Upper lobe of left lung (tissue), 6 donors: ENCODE data around the gene ADAM22. TPM values are rescaled to one million over a fixed set of nuclear protein-coding genes. Genes with fewer than 3 reads are reported as not detected.

Experiments
- ATAC-seq, 2 donors: fragments of 200-7000 bp; cut with Tn5 transposase; one replicate each; pipeline ENCODE4 v1.9.1; 2022; ENCODE audit warnings: mild to moderate bottlenecking in 2 of 2, moderate library complexity in 2 of 2; ENCODE audit not compliant: low FRiP score in 2 of 2
- DNase-seq, 2 donors: peaks; one replicate each; pipeline ENCODE4 v3.0.0-alpha.2; 2019 to 2020
- H3K27ac ChIP-seq, 4 donors: fragments of 200-600 bp; sonication (generic); one replicate each; pipeline ENCODE4 v1.5.1; 2016 to 2019
- H3K27me3 ChIP-seq, 4 donors: fragments of 200-600 bp; sonication (generic); one replicate each; pipeline ENCODE4 v1.5.1; 2017 to 2019
- H3K36me3 ChIP-seq, 4 donors: fragments of 200-600 bp; sonication (generic); one replicate each; pipeline ENCODE4 v1.5.1; 2016 to 2019
- H3K4me1 ChIP-seq, 4 donors: fragments of 200-600 bp; sonication (generic); one replicate each; pipeline ENCODE4 v1.5.1; 2018 to 2019
- H3K4me3 ChIP-seq, 4 donors: fragments of 200-600 bp; sonication (generic); one replicate each; pipeline ENCODE4 v1.5.1; 2017 to 2019; ENCODE audit warnings: mild to moderate bottlenecking in 2 of 4, moderate library complexity in 1 of 4
- H3K9me3 ChIP-seq, 4 donors: fragments of 200-600 bp; sonication (generic); one replicate each; pipeline ENCODE4 v1.5.1; 2018 to 2019
- EP300 ChIP-seq, 4 donors: sonication (generic); formaldehyde crosslinking; IDR thresholded peaks; one replicate each; pipeline ENCODE4 v1.5.1; 2017; ENCODE audit warnings: antibody characterized with exemption in 4 of 4, control low read depth in 2 of 4
- POLR2A ChIP-seq, 4 donors: fragments of 450-650 bp; IDR thresholded peaks; one replicate each; pipeline ENCODE4 v1.5.1; 2016 to 2017; ENCODE audit warnings: antibody characterized with exemption in 4 of 4, mild to moderate bottlenecking in 2 of 4
- POLR2AphosphoS5 ChIP-seq, 2 donors: sonication (generic); formaldehyde crosslinking; IDR thresholded peaks; one replicate each; pipeline ENCODE4 v1.5.1; 2017; ENCODE audit warnings: antibody characterized with exemption in 2 of 2
- WGBS, 2 donors: methylation state at CpG; one replicate each; pipeline ENCODE4 v1.1.5; 2017 to 2018; 5-methylcytosine and 5-hydroxymethylcytosine counted together
- total RNA-seq, 6 donors: library from RNA; depleted of rRNA in 4 of 6; stranded (reverse); fragments of >200 nt in 4 of 6; gene quantifications; one replicate each; pipeline versions ENCODE4 v1.1.0 to v1.2.1, GENCODE V29; 2016 to 2021
- TF ChIP-seq, protein P1 (sequence below), 6 experiments: fragments of 450-650 bp in 4 of 6; fragments of 200-600 bp in 2 of 6; sonication (generic) in 2 of 6; IDR thresholded peaks; one replicate each; pipeline ENCODE4 v1.5.1; 2016 to 2019; ENCODE audit warnings: antibody characterized with exemption in 6 of 6
- donor health status: DM: no; HTN: no; CAD: no; lungs with moderate emphysema.
- donor health status: DM: no; HTN: yes; CAD: no; lungs with severe emphysema.

The ADAM22 gene
- total RNA-seq, 6 donors from 2014 or later, result 0.69 to 3.2 (median 2.0) TPM

GRCh38 chr7:88062238-88062637, 128.2 kb downstream of the ADAM22 start:
- ATAC-seq (no peak), DNase-seq (no peak)
- no peak overlapping the region for H3K4me3 ChIP-seq
- H3K36me3 ChIP-seq, result no peaks in the 10 kb centered on the region
- no peaks in the 10 kb centered on the region for H3K27me3 ChIP-seq
- no peak overlapping the region for H3K27ac ChIP-seq
- no peaks in the 10 kb centered on the region for H3K4me1 ChIP-seq
- H3K9me3 ChIP-seq, result no peaks in the 10 kb centered on the region
- TF ChIP-seq POLR2A (IDR thresholded peaks at IDR 0.05), result no peak
- TF ChIP-seq EP300 (IDR thresholded peaks at IDR 0.05), result no peak
- TF ChIP-seq, protein P1, sequence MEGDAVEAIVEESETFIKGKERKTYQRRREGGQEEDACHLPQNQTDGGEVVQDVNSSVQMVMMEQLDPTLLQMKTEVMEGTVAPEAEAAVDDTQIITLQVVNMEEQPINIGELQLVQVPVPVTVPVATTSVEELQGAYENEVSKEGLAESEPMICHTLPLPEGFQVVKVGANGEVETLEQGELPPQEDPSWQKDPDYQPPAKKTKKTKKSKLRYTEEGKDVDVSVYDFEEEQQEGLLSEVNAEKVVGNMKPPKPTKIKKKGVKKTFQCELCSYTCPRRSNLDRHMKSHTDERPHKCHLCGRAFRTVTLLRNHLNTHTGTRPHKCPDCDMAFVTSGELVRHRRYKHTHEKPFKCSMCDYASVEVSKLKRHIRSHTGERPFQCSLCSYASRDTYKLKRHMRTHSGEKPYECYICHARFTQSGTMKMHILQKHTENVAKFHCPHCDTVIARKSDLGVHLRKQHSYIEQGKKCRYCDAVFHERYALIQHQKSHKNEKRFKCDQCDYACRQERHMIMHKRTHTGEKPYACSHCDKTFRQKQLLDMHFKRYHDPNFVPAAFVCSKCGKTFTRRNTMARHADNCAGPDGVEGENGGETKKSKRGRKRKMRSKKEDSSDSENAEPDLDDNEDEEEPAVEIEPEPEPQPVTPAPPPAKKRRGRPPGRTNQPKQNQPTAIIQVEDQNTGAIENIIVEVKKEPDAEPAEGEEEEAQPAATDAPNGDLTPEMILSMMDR (IDR thresholded peaks at IDR 0.05), result no peak
- no peak for TF ChIP-seq POLR2AphosphoS5 (IDR thresholded peaks at IDR 0.05)

- Histone ChIP-seq H3K4me3 (no peak overlapping the region), H3K9me3 (no peaks in the 10 kb centered on the region), H3K4me1 (no peaks in the 10 kb centered on the region), H3K27ac (no peak overlapping the region), H3K27me3 (no peaks in the 10 kb centered on the region), H3K36me3 (no peaks in the 10 kb centered on the region)
- TF ChIP-seq, protein P1 (IDR thresholded peaks at IDR 0.05), result no peak
- TF ChIP-seq EP300 (IDR thresholded peaks at IDR 0.05) (no peak), POLR2AphosphoS5 (IDR thresholded peaks at IDR 0.05) (no peak), POLR2A (IDR thresholded peaks at IDR 0.05) (no peak)
- WGBS, 2 donors, result 87 to 94% methylated on average over 1 of the region's 1 CpG
- ATAC-seq (no peak), DNase-seq (no peak)
Observed at GRCh38 chr7:88069093-88069492, 135.0 kb downstream of the ADAM22 start.

DNA sequence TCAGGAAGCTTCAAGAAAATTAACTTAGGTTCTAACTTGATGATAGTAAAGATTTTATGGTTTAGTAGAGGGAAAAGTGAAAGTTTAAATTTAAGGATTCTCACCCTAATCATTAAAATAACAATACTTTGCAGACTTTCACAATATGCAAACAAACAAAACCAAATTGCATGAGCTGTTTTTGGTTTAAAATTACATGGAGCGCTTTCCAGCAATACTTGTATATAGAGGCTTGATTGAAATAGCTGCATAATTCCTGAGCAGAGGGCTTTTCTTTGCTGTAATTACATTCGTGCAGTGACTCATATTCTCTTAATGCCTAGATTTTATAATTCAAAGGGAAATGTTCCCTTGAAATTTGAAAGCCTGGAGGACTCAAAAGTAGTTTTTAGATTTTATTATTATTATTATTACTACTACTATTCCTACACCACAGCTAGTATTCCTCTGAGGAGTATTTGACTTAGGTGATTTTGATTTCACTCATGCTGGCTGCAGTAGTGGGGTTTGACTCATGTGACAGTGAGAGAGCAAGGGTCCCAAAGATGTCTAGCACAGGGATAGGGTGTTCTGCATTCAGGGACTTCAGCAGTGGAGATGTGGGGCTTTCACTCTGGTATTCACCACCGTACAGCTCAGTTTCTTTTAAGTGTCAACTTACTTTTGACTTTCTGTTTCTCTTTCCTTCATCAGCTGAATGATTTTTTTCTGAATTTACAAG, 138.1 kb downstream of the ADAM22 start:
- Histone ChIP-seq H3K4me3 (no peak overlapping the region), H3K9me3 (no peaks in the 10 kb centered on the region), H3K36me3 (no peaks in the 10 kb centered on the region), H3K27me3 (no peaks in the 10 kb centered on the region), H3K27ac (no peak overlapping the region), H3K4me1 (no peaks in the 10 kb centered on the region)
- no peak for DNase-seq
- TF ChIP-seq POLR2AphosphoS5 (IDR thresholded peaks at IDR 0.05) (no peak), EP300 (IDR thresholded peaks at IDR 0.05) (no peak), POLR2A (IDR thresholded peaks at IDR 0.05) (no peak)
- TF ChIP-seq, protein P1 (IDR thresholded peaks at IDR 0.05), result no peak
- ATAC-seq, result no peak
- 50 to 51% methylated on average over 3 of the region's 3 CpGs for WGBS, 2 donors

- H3K4me3 ChIP-seq, result no peak overlapping the region
- H3K27ac ChIP-seq, result no peak overlapping the region
- no peaks in the 10 kb centered on the region for H3K36me3 ChIP-seq
- no peaks in the 10 kb centered on the region for H3K27me3 ChIP-seq
- ATAC-seq, result no peak
- 74 to 80% methylated on average over 1 of the region's 1 CpG for WGBS, 2 donors
- H3K9me3 ChIP-seq, result no peaks in the 10 kb centered on the region
- no peak for DNase-seq
- no peaks in the 10 kb centered on the region for H3K4me1 ChIP-seq
- TF ChIP-seq EP300 (IDR thresholded peaks at IDR 0.05) (no peak), POLR2A (IDR thresholded peaks at IDR 0.05) (no peak), POLR2AphosphoS5 (IDR thresholded peaks at IDR 0.05) (no peak)
- TF ChIP-seq, protein P1 (IDR thresholded peaks at IDR 0.05), result no peak
Observed at GRCh38 chr7:88072715-88073055, 138.6 kb downstream of the ADAM22 start.

DNA sequence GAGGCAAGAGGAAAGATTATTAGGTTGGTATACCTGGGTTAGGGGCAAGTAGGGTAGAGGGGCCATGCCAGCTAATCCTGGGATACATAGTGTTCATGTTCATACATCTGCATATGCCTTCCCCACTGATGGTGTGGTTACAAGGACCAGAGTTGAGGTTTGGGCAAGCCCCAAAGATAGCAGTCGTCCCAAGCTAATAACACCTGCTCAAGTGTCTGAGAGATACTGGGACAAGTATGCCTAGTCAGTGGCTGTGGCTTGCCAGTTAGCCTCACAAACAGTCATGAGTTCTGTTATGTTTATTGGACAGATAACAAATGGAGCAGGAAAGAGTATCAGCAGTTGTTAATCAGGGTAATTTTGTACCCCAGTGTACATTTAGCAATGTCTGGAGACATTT, 139.6 kb downstream of the ADAM22 start:
- DNase-seq (no peak), ATAC-seq (no peak)
- Histone ChIP-seq H3K4me3 (no peak overlapping the region), H3K4me1 (no peaks in the 10 kb centered on the region), H3K36me3 (no peaks in the 10 kb centered on the region), H3K27me3 (no peaks in the 10 kb centered on the region), H3K9me3 (no peaks in the 10 kb centered on the region), H3K27ac (no peak overlapping the region)
- WGBS, 2 donors, result 73 to 79% methylated on average over 1 of the region's 1 CpG
- TF ChIP-seq, protein P1 (IDR thresholded peaks at IDR 0.05), result no peak
- no peak for TF ChIP-seq EP300 (IDR thresholded peaks at IDR 0.05)
- no peak for TF ChIP-seq POLR2AphosphoS5 (IDR thresholded peaks at IDR 0.05)
- no peak for TF ChIP-seq POLR2A (IDR thresholded peaks at IDR 0.05)
